HCT116 (cell line): ENCODE measurements around the gene GMPPA. TPM values are rescaled to one million over a fixed set of nuclear protein-coding genes. Genes with fewer than 3 reads are reported as not detected.

Experiments used
- ATAC-seq: fragments of 200-7000 bp; cut with Tn5 transposase; 2 replicates; pipeline ENCODE4 v1.9.1; 2020; ENCODE audit warnings: mild to moderate bottlenecking, moderate library complexity
- BruUV-seq: library from RNA; stranded (reverse); fragments of 400-500 nt; replicated peaks from 2 replicates; lab custom pipeline; 2021; lab: Mats Ljungman, UMichigan
- CTCF ChIA-PET: fragments of 300-600 bp; sonication (Branson Sonifier 250); formaldehyde crosslinking; loops from one replicate; lab custom pipeline; 2021; ENCODE audit warnings: antibody characterized with exemption; lab: Charles Lee
- POLR2A ChIA-PET: fragments of 300-600, 350-600 bp; sonication (Branson Sonifier 250); formaldehyde crosslinking; loops from one replicate; lab custom pipeline; 2021; ENCODE audit warnings: antibody characterized with exemption; lab: Charles Lee
- RAD21 ChIA-PET, 2 experiments: fragments of 300-600 bp; sonication (Branson Sonifier 250); formaldehyde crosslinking; loops; one replicate each; lab custom pipeline; 2023; ENCODE audit warnings: low total read pairs in 2 of 2; ENCODE audit not compliant: uncharacterized antibody in 2 of 2, unreplicated experiment in 2 of 2, low non-redundant PET in 1 of 2; lab: Charles Lee
- DNase-seq: peaks from one replicate; pipeline ENCODE4 v3.0.0-alpha.2; 2010; ENCODE audit warnings: low read depth, low spot score
- H2AFZ ChIP-seq: fragments of 200-600 bp; shearing (Covaris generic), sonication (generic); 2 replicates; pipeline ENCODE4 v1.6.1; 2017; ENCODE audit warnings: low read depth, mixed run types, mixed read lengths, antibody characterized with exemption, low read length; ENCODE audit not compliant: poor library complexity, severe bottlenecking
- H3K27ac ChIP-seq: 2 replicates; pipeline ENCODE4 v1.5.1; 2012; ENCODE audit warnings: low read depth, low read length
- H3K27me3 ChIP-seq: fragments of 200-600 bp; sonication (generic); 2 replicates; pipeline ENCODE4 v1.6.1; 2016; ENCODE audit warnings: mixed run types, low read length, mixed read lengths; ENCODE audit not compliant: insufficient read depth
- H3K36me3 ChIP-seq, 2 experiments: fragments of 200-500 bp in 1 of 2; fragments of 200-600 bp in 1 of 2; sonication (Bioruptor generic) in 1 of 2; sonication (generic) in 1 of 2; 2 replicates each; pipeline versions ENCODE4 v1.5.1 to v1.6.1; 2014 to 2016; ENCODE audit warnings: low read length in 2 of 2, inconsistent platforms in 1 of 2, mixed read lengths in 1 of 2, mixed run types in 1 of 2; ENCODE audit not compliant: insufficient read depth in 2 of 2, control insufficient read depth in 1 of 2
- H3K4me1 ChIP-seq, 2 experiments: fragments of 200-600 bp in 1 of 2; sonication (generic) in 1 of 2; 2 replicates each; pipeline versions ENCODE4 v1.5.1 to v1.6.1; 2012 to 2017; ENCODE audit warnings: low read length in 2 of 2, inconsistent platforms in 1 of 2, mild to moderate bottlenecking in 1 of 2, mixed read lengths in 1 of 2, mixed run types in 1 of 2, moderate library complexity in 1 of 2; ENCODE audit not compliant: insufficient read depth in 2 of 2, control insufficient read depth in 1 of 2
- H3K4me2 ChIP-seq: fragments of 200-600 bp; sonication (generic); 2 replicates; pipeline ENCODE4 v1.6.1; 2017; ENCODE audit warnings: mixed run types, low read length, mixed read lengths
- H3K4me3 ChIP-seq, 2 experiments: fragments of 200-600 bp in 1 of 2; sonication (generic) in 1 of 2; replicated peaks in 1 of 2; 2 replicates each; pipeline ENCODE4 v1.5.1; 2011 to 2016; ENCODE audit warnings: low read length in 2 of 2, control low read depth in 1 of 2, low read depth in 1 of 2, mild to moderate bottlenecking in 1 of 2, mixed read lengths in 1 of 2, mixed run types in 1 of 2
- H3K79me2 ChIP-seq: fragments of 200-600 bp; sonication (generic); 2 replicates; pipeline ENCODE4 v1.6.1; 2017; ENCODE audit warnings: mild to moderate bottlenecking, mixed run types, low read length, moderate library complexity, mixed read lengths; ENCODE audit not compliant: insufficient read depth
- H3K9ac ChIP-seq: fragments of 200-600 bp; sonication (generic); 2 replicates; pipeline ENCODE4 v1.6.1; 2016; ENCODE audit warnings: low read length, mixed read lengths
- H3K9me2 ChIP-seq: fragments of 200-600 bp; sonication (generic), shearing (Covaris generic); 2 replicates; pipeline ENCODE4 v1.6.1; 2017; ENCODE audit warnings: mixed run types, mild to moderate bottlenecking, moderate library complexity; ENCODE audit not compliant: insufficient read depth
- H3K9me3 ChIP-seq, 2 experiments: fragments of 200-500 bp in 1 of 2; fragments of 200-600 bp in 1 of 2; sonication (Bioruptor generic) in 1 of 2; sonication (generic) in 1 of 2; 2 replicates each; pipeline ENCODE4 v1.6.1; 2014 to 2017; ENCODE audit warnings: low read length in 2 of 2, mixed read lengths in 2 of 2, inconsistent platforms in 1 of 2, low read depth in 1 of 2, mild to moderate bottlenecking in 1 of 2, mixed run types in 1 of 2, moderate library complexity in 1 of 2; ENCODE audit not compliant: control insufficient read depth in 1 of 2, insufficient read depth in 1 of 2
- H4K20me1 ChIP-seq: fragments of 200-600 bp; sonication (generic), shearing (Covaris generic); 2 replicates; pipeline ENCODE4 v1.6.1; 2017; ENCODE audit warnings: mixed run types, mild to moderate bottlenecking, moderate library complexity; ENCODE audit not compliant: insufficient read depth
- REST ChIP-seq: IDR thresholded peaks from 2 replicates; pipeline ENCODE4 v1.6.1; 2012; ENCODE audit warnings: low read depth
- ZBTB33 ChIP-seq: IDR thresholded peaks from 2 replicates; pipeline ENCODE4 v1.6.1; 2011; ENCODE audit warnings: mild to moderate bottlenecking, low read length, moderate library complexity; ENCODE audit not compliant: insufficient replicate concordance; ENCODE audit errors: extremely low read depth
- intact Hi-C: fragments of 100-400 bp; cut with micrococcal nuclease; formaldehyde crosslinking; loops from 2 replicates; pipeline ENCODE4 v1.10.0; 2022
- total RNA-seq: library from RNA; stranded (reverse); gene quantifications from one replicate; pipeline ENCODE4 v1.2.1, GENCODE V29; 2021; ENCODE audit not compliant: unreplicated experiment
- TF ChIP-seq, protein P1 (sequence below): IDR thresholded peaks from 2 replicates; pipeline ENCODE4 v1.6.1; 2012

The GMPPA gene
- total RNA-seq, 1 experiment from 2014 or later, result 71.8 TPM

GRCh38 chr2:219488149-219488843 is 10.4 kb upstream of the GMPPA start:
- Histone ChIP-seq H3K36me3 (no peaks in the 10 kb centered on the region), H3K4me1 (no peaks in the 10 kb centered on the region), H3K9me2 (no peaks in the 10 kb centered on the region), H3K4me3 (no peak overlapping the region), H3K4me2 (no peak overlapping the region), H3K9ac (no peak overlapping the region), H3K27me3 (no peaks in the 10 kb centered on the region), H2AFZ (no peak overlapping the region), H3K9me3 (no peaks in the 10 kb centered on the region), H3K79me2 (no peaks in the 10 kb centered on the region), H4K20me1 (no peaks in the 10 kb centered on the region), H3K27ac (no peak overlapping the region)
- intact Hi-C loops, result no loop called here
- no TSS peak for BruUV-seq
- TF ChIP-seq, protein P1, sequence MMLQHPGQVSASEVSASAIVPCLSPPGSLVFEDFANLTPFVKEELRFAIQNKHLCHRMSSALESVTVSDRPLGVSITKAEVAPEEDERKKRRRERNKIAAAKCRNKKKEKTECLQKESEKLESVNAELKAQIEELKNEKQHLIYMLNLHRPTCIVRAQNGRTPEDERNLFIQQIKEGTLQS, result no peak
- no peak for TF ChIP-seq ZBTB33
- TF ChIP-seq REST, result no peak
- CTCF ChIA-PET, result interaction anchor here (0.7 kb wide), 1 partner anchor 10 kb away, joined by 3 read pairs; the partner anchor contains the start of gene GMPPA
- DNase-seq (no peak), ATAC-seq (no peak)
- RAD21 ChIA-PET, result no interaction called here
- POLR2A ChIA-PET, result no interaction called here
